Measurements from ENCODE around the gene ZNF266.

DNA sequence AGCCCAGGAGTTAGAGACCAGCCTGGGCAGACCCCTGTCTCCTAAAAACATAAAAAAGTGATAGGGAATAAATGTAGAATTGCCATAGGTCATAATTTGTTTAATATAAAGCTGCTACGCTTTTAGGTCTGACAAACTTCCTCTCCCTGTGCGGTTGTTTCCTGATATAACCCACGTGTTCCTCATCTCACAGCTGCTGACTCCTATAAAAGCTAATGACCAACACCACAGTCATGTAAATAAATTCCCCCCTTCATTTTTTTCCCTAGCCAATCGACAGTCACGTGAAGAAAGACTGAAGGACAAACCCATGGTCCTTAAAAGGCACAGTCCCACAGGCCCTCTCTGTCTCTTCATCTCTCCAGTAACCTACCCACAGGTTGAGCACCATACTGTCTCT is 27.5 kb downstream of the ZNF266 start:
- TF ChIP-seq, protein P1, sequence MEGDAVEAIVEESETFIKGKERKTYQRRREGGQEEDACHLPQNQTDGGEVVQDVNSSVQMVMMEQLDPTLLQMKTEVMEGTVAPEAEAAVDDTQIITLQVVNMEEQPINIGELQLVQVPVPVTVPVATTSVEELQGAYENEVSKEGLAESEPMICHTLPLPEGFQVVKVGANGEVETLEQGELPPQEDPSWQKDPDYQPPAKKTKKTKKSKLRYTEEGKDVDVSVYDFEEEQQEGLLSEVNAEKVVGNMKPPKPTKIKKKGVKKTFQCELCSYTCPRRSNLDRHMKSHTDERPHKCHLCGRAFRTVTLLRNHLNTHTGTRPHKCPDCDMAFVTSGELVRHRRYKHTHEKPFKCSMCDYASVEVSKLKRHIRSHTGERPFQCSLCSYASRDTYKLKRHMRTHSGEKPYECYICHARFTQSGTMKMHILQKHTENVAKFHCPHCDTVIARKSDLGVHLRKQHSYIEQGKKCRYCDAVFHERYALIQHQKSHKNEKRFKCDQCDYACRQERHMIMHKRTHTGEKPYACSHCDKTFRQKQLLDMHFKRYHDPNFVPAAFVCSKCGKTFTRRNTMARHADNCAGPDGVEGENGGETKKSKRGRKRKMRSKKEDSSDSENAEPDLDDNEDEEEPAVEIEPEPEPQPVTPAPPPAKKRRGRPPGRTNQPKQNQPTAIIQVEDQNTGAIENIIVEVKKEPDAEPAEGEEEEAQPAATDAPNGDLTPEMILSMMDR (IDR thresholded peaks at IDR 0.05; ENCODE audit: low read depth, low read length), result no peak
- no peak for TF ChIP-seq MYC (IDR thresholded peaks at IDR 0.05; ENCODE audit: low read depth, low read length)

Measured in NB4 (cell line).